Panc1 (cell line): ENCODE results near the gene PCBP4. TPM values are rescaled to one million over a fixed set of nuclear protein-coding genes. Genes with fewer than 3 reads are reported as not detected.
"Not testable (repeated sequence)": the region's sequence is repeated elsewhere in the genome, so short reads cannot be mapped to it uniquely, and the experiment has no call there.

ENCODE experiments used
- ATAC-seq: fragments of 200-7000 bp; cut with Tn5 transposase; 2 replicates; pipeline ENCODE4 v1.9.1; 2020; ENCODE audit warnings: mild to moderate bottlenecking, moderate library complexity
- BruUV-seq: library from RNA; stranded (reverse); fragments of 400-500 nt; replicated peaks from 2 replicates; lab custom pipeline; 2021; lab: Mats Ljungman, UMichigan
- CTCF ChIA-PET: fragments of 300-600 bp; sonication (Branson Sonifier 250); formaldehyde crosslinking; loops from one replicate; lab custom pipeline; 2022; ENCODE audit warnings: antibody characterized with exemption; lab: Charles Lee
- POLR2A ChIA-PET: fragments of 300-600 bp; sonication (Branson Sonifier 250); formaldehyde crosslinking; loops from one replicate; lab custom pipeline; 2022; ENCODE audit warnings: antibody characterized with exemption; lab: Charles Lee
- DNase-seq: peaks from one replicate; pipeline ENCODE4 v3.0.0-alpha.2; 2010; ENCODE audit warnings: low read depth, low spot score
- H3K27ac ChIP-seq: 2 replicates; pipeline ENCODE4 v1.5.1; 2011; ENCODE audit warnings: mild to moderate bottlenecking, low read length, inconsistent platforms
- H3K27me3 ChIP-seq: fragments of 200-500 bp; sonication (Bioruptor generic); 2 replicates; pipeline ENCODE4 v1.6.0; 2014; ENCODE audit warnings: low read length, inconsistent platforms; ENCODE audit not compliant: control insufficient read depth, insufficient read depth
- H3K36me3 ChIP-seq: fragments of 200-500 bp; sonication (Bioruptor generic); 2 replicates; pipeline ENCODE4 v1.5.1; 2014; ENCODE audit warnings: inconsistent platforms, mild to moderate bottlenecking, low read length, moderate library complexity; ENCODE audit not compliant: control insufficient read depth, insufficient read depth
- H3K4me1 ChIP-seq: 2 replicates; pipeline ENCODE4 v1.5.1; 2011; ENCODE audit warnings: inconsistent platforms, mild to moderate bottlenecking, low read length, moderate library complexity; ENCODE audit not compliant: control insufficient read depth, insufficient read depth
- H3K4me3 ChIP-seq, 2 experiments: 2 replicates each; pipeline ENCODE4 v1.5.1; 2011 to 2012; ENCODE audit warnings: low read depth in 2 of 2, low read length in 2 of 2, mild to moderate bottlenecking in 2 of 2, inconsistent platforms in 1 of 2, moderate library complexity in 1 of 2
- H3K9me3 ChIP-seq: fragments of 200-500 bp; sonication (Bioruptor generic); 2 replicates; pipeline ENCODE4 v1.5.1; 2014; ENCODE audit warnings: low read depth, mild to moderate bottlenecking, inconsistent platforms, low read length, moderate library complexity; ENCODE audit not compliant: control insufficient read depth, insufficient read depth
- CTCF ChIP-seq: fragments of 450-650 bp; IDR thresholded peaks from 2 replicates; pipeline ENCODE4 v1.5.1; 2017; ENCODE audit warnings: mild to moderate bottlenecking
- POLR2AphosphoS5 ChIP-seq: IDR thresholded peaks from 2 replicates; pipeline ENCODE4 v1.6.1; 2012; ENCODE audit warnings: mild to moderate bottlenecking, low read depth, low read length, moderate library complexity
- SIN3A ChIP-seq: IDR thresholded peaks from 2 replicates; pipeline ENCODE4 v1.6.1; 2012; ENCODE audit warnings: low read depth, mild to moderate bottlenecking, low read length, moderate library complexity, borderline replicate concordance; ENCODE audit not compliant: insufficient read depth
- TCF7L2 ChIP-seq: IDR thresholded peaks from 2 replicates; pipeline ENCODE4 v1.6.1; 2011; ENCODE audit warnings: mild to moderate bottlenecking, low read depth, low read length, inconsistent platforms
- in situ Hi-C: cut with HindIII; loops from 2 replicates; pipeline ENCODE4 v1.10.0; 2016; ENCODE audit warnings: low sequenced_read_pairs, low pct_unique_long_range_greater_than_20kb
- intact Hi-C: fragments of 100-400 bp; cut with micrococcal nuclease; formaldehyde crosslinking; loops from one replicate; pipeline ENCODE4 v1.10.0; 2022; ENCODE audit not compliant: unreplicated experiment
- total RNA-seq: library from RNA; stranded (reverse); gene quantifications from one replicate; pipeline ENCODE4 v1.2.1, GENCODE V29; 2021; ENCODE audit not compliant: unreplicated experiment
- TF ChIP-seq, protein P1 (sequence below), 2 experiments: IDR thresholded peaks; 2 replicates each; pipeline ENCODE4 v1.6.1; 2011 to 2012; ENCODE audit warnings: low read depth in 2 of 2, control low read depth in 1 of 2, low read length in 1 of 2, mild to moderate bottlenecking in 1 of 2, moderate library complexity in 1 of 2; ENCODE audit not compliant: insufficient read depth in 1 of 2

Gene PCBP4
- total RNA-seq, 1 experiment from 2014 or later, result 58.0 TPM

GRCh38 chr3:51930439-51930838 is 36.8 kb downstream of the PCBP4 start:
- Histone ChIP-seq H3K36me3 (no peaks in the 10 kb centered on the region), H3K4me1 (no peaks in the 10 kb centered on the region), H3K9me3 (no peaks in the 10 kb centered on the region), H3K27ac (no peak overlapping the region), H3K4me3 (no peak overlapping the region), H3K27me3 (no peaks in the 10 kb centered on the region)
- TF ChIP-seq, protein P1, sequence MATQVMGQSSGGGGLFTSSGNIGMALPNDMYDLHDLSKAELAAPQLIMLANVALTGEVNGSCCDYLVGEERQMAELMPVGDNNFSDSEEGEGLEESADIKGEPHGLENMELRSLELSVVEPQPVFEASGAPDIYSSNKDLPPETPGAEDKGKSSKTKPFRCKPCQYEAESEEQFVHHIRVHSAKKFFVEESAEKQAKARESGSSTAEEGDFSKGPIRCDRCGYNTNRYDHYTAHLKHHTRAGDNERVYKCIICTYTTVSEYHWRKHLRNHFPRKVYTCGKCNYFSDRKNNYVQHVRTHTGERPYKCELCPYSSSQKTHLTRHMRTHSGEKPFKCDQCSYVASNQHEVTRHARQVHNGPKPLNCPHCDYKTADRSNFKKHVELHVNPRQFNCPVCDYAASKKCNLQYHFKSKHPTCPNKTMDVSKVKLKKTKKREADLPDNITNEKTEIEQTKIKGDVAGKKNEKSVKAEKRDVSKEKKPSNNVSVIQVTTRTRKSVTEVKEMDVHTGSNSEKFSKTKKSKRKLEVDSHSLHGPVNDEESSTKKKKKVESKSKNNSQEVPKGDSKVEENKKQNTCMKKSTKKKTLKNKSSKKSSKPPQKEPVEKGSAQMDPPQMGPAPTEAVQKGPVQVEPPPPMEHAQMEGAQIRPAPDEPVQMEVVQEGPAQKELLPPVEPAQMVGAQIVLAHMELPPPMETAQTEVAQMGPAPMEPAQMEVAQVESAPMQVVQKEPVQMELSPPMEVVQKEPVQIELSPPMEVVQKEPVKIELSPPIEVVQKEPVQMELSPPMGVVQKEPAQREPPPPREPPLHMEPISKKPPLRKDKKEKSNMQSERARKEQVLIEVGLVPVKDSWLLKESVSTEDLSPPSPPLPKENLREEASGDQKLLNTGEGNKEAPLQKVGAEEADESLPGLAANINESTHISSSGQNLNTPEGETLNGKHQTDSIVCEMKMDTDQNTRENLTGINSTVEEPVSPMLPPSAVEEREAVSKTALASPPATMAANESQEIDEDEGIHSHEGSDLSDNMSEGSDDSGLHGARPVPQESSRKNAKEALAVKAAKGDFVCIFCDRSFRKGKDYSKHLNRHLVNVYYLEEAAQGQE (IDR thresholded peaks at IDR 0.05; ENCODE audit: insufficient read depth in 1 of 2, low read depth in 2 of 2, low read length in 1 of 2), result no peak
- no peak for TF ChIP-seq TCF7L2
- DNase-seq (no peak), ATAC-seq (no peak)
- POLR2A ChIA-PET, result no interaction called here
- in situ Hi-C loops (no loop called here), intact Hi-C loops (no loop called here)
- no TSS peak for BruUV-seq
- CTCF ChIA-PET, result no interaction called here

GRCh38 chr3:51929420-51930003 is 37.7 kb downstream of the PCBP4 start:
- Histone ChIP-seq H3K36me3 (no peaks in the 10 kb centered on the region), H3K9me3 (no peaks in the 10 kb centered on the region), H3K4me3 (no peak overlapping the region), H3K4me1 (no peaks in the 10 kb centered on the region), H3K27ac (no peak overlapping the region), H3K27me3 (no peaks in the 10 kb centered on the region)
- ChIA-PET CTCF (no interaction called here), POLR2A (no interaction called here)
- ATAC-seq (no peak), DNase-seq (no peak)
- in situ Hi-C loops (no loop called here), intact Hi-C loops (no loop called here)
- BruUV-seq, result no TSS peak
- TF ChIP-seq, protein P1 (IDR thresholded peaks at IDR 0.05; ENCODE audit: insufficient read depth in 1 of 2, low read depth in 2 of 2, low read length in 1 of 2), result peak; percentile 91 to 93
- TF ChIP-seq CTCF (no peak), SIN3A (no peak), TCF7L2 (no peak), POLR2AphosphoS5 (no peak)

DNA sequence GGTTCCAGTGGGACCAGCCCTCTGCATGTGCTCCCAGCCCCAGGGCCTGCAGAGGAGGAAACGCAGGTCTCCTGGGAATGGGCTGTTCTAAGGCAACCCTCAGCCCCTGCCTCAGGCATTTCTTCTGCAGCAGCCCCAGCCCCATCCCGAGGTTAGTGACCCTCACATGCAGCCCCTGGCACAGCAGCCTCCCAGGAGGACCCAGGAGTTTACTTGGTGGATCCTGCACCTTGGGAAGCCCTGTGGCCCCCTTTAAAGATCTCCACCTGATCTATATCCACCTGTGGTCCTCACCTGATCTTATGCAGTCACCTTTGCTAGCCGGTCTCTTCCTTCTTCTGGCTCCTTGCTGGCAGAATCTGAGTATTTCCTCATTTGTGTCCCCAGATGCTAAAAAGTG is 38.3 kb downstream of the PCBP4 start:
- DNase-seq, CTCF ChIA-PET, ATAC-seq, H3K27ac ChIP-seq, H3K27me3 ChIP-seq, H3K4me1 ChIP-seq, H3K4me3 ChIP-seq, H3K9me3 ChIP-seq, H3K36me3 ChIP-seq, BruUV-seq, in situ Hi-C loops, intact Hi-C loops, POLR2A ChIA-PET: not testable (repeated sequence)
